Islet of Langerhans (tissue), 1 donor: ENCODE measurements around the gene CD19.
"Not testable (repeated sequence)": the region's sequence is repeated elsewhere in the genome, so short reads cannot be mapped to it uniquely, and the experiment has no call there.

Experiments
- FAIRE-seq: peaks from one replicate; lab custom pipeline; 2011; peaks lifted over from hg19 to GRCh38; lab: Jason Lieb, UNC

CD19 gene

GRCh38 chr16:28910086-28911031 lies 21.4 kb upstream of the CD19 start:
- no peak for FAIRE-seq

- FAIRE-seq, result no peak
These were observed 19.2 kb upstream of the CD19 start for GRCh38 chr16:28912558-28912957.

- no peak for FAIRE-seq
These were observed 17.6 kb upstream of the CD19 start for GRCh38 chr16:28913946-28914724.

- no peak for FAIRE-seq
These were observed 16.6 kb upstream of the CD19 start for GRCh38 chr16:28915181-28915580.

GRCh38 chr16:28917095-28917494 lies 14.7 kb upstream of the CD19 start:
- no peak for FAIRE-seq

GRCh38 chr16:28918698-28919097 lies 13.1 kb upstream of the CD19 start:
- FAIRE-seq, result no peak

- no peak for FAIRE-seq
These were observed 8.6 kb upstream of the CD19 start for GRCh38 chr16:28923231-28923587.

- no peak for FAIRE-seq
These were observed 7.9 kb upstream of the CD19 start for GRCh38 chr16:28923652-28924398.

DNA sequence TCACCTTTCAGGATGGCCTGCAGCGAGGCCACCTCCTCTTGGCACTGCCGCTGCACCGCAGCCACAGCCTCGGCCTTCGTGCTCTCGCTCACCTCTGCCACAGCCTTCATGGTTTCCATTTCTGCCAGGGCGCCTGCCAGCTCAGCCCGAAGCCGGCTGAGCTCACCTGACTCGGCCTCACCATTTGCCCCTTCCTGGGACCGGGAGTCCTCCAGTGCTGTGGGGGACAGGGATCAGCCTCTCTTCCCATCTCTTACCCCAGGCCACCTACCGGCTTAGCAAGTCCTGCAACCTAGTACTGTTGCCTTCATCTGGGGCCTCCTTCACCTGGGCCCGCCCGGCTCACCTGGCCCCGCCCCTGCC lies 7.4 kb upstream of the CD19 start:
- FAIRE-seq, result no peak

DNA sequence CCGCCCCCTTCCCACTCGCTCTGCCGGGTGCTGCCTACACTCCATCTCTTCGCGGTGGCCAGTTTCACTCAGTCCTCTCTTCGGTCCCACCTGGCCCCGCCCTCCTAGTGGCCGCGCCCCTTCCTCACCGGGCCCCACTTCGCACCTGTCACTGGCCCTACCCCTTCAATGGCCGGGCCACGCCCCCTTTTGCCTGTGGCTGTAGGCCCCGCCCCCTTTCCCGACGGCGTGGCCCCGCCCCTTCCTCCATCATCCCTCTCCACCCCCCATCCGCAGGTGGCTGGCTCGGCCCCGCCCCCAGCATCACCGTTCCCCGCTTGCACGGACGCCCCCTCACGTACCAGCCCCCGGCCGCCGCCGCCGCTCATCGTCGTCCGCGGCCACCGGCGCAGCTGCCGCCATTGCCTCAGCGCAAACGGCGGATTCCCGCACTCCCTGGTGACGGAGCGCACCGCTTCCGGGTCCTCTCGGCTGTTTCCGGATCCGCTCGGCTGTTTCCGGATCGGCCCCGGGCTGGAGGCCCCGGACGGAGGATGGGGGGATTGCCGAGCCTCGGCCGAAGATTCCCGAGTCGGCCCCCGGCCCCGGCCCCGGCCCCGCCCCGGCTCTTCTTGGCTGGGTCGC lies 6.9 kb upstream of the CD19 start, which contains the start of gene RABEP2:
Gene RABEP2 (minus strand): TSS at position 477 of the 624 bp plus-strand sequence. CDS start 75 bp downstream, at position 402.
- FAIRE-seq, result no peak

DNA sequence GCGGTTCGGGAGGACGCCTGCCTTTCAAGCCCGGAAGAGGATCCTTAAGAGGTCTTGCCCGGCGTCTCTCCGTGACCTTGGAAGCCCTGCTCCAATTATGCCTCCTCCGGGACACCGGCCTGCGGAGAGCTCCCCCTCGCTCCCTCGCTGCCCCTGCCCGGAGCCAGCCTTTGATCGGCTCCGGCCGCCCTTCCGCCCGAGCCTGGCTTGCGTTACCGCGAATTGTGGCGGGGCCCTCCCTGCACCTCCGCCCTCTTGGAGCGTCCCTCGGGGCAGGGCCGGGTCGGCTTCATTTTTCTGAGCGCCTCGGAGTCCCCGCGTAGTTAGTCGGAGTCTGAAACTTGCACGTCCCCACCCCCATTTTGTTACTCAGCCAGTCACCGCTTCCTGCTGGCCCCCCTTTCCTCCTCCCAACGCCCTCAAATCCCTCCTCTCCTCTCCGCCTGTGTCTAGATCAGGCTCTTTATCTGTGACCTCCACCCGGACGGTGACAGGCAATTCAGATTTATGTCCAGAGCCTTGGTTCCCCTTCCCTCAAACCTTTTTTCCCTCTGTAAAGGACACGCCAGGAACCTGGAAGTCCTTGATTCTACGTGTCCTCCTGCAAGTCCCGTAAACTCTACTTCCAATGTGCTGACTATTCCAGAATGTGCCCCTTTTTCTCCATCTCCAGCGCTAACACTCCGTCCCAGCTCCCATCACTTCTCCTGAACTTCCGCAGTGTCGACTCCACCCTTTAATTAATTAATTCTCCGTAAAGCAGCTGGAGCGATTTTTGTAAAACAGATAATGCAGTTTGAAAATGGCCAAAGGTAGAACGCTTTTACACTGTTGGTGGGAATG lies 6.2 kb upstream of the CD19 start:
- FAIRE-seq, result no peak

- FAIRE-seq, result not testable (repeated sequence)
These were observed 5.5 kb upstream of the CD19 start for GRCh38 chr16:28926284-28926683.

DNA sequence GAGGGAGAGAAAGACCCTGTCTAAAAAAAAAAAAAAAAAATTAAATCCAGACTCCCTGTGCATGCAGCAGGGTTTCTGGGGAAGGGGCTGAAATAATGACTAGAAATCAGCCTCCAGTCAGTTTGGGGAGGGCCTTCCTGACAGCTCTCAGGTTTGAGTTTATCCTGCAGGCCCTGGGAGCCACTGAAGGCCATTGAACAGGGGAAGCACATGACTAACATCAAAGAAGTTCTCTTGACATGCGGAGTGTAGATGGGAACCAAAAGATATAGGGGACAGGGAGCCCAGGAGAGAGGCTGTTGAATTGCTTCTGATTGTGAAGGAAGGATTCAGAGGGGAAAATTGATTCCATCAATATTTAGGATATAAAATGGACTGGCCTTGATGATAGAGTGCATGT lies 4.0 kb upstream of the CD19 start:
- FAIRE-seq, result no peak

DNA sequence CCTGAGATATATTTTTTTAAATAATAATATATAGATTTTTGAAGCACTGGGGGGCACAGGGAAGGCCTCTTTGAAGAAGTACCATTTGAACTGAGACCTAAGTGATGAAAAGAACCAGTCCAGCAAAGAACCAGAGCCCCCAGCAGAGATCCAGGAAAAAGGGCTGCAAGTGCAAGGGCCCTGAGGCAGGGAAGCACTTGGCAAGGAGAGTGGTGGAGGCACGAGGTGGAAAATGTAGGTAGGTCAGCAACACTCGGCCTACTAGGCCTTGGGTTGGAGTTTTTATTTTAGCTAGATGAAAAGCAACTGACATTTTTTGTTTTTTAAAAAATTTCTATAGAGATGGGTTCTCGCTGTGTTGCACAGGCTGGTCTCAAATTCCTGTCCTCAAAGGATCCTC lies 1.6 kb upstream of the CD19 start:
- no peak for FAIRE-seq

GRCh38 chr16:28930652-28931051 lies 1.1 kb upstream of the CD19 start:
- no peak for FAIRE-seq

GRCh38 chr16:28932339-28933141 lies 769 bp downstream of the CD19 start:
- no peak for FAIRE-seq

DNA sequence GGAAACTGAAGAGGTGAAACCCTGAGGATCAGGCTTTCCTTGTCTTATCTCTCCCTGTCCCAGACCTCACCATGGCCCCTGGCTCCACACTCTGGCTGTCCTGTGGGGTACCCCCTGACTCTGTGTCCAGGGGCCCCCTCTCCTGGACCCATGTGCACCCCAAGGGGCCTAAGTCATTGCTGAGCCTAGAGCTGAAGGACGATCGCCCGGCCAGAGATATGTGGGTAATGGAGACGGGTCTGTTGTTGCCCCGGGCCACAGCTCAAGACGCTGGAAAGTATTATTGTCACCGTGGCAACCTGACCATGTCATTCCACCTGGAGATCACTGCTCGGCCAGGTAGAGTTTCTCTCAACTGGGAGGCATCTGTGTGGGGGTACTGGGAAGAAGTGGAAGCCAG lies 1.4 kb downstream of the CD19 start:
- no peak for FAIRE-seq

GRCh38 chr16:28935346-28935745 lies 3.6 kb downstream of the CD19 start:
- no peak for FAIRE-seq

DNA sequence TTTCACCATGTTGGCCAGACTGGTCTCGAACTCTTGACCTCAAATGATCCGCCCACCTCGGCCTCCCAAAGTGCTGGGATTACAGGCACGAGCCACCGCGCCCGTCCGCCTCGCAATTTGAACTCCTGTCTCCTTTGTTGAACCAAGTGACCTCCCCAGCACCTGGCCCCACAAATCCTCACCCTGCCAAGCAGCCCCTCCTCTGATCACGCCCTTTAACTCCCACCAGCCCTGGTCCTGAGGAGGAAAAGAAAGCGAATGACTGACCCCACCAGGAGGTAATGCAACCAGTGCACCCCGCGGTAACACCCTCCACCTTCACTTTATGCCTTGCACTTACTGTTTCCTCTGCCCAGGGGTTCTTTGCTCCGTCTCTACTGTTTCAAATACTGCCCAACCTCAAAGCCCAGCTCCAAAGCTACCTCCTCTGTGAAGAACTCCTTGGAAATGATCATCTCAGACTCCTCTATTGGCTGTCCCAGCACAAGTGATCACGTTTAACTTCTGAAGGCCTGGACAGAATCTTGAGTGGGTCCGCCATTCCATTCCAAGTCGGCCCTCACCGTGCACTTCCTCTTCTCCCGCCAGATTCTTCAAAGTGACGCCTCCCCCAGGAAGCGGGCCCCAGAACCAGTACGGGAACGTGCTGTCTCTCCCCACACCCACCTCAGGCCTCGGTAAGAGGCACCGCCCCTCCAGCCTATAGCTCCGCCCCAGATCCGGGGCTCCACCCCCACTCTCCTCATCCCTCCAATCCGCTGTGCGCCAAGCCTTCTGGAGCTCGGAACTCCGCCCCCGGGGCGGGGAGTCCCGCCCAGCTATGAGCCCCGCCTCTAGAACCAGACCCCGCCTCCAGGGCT lies 4.4 kb downstream of the CD19 start:
- no peak for FAIRE-seq

GRCh38 chr16:28936784-28937155 lies 5.0 kb downstream of the CD19 start:
- FAIRE-seq, result no peak
